Activated CD4-positive, CD25-positive, alpha-beta regulatory T cell treated with anti-CD3 and anti-CD28 coated beads, Interleukin-2, amount 50 U/mL, for 72 hours (primary cell): ENCODE results near the gene PLEKHA5.
"Not testable (repeated sequence)": the region's sequence is repeated elsewhere in the genome, so short reads cannot be mapped to it uniquely, and the experiment has no call there.

Experiments used
- DNase-seq: peaks from one replicate; pipeline ENCODE4 v3.0.0; 2021

The PLEKHA5 gene

DNA sequence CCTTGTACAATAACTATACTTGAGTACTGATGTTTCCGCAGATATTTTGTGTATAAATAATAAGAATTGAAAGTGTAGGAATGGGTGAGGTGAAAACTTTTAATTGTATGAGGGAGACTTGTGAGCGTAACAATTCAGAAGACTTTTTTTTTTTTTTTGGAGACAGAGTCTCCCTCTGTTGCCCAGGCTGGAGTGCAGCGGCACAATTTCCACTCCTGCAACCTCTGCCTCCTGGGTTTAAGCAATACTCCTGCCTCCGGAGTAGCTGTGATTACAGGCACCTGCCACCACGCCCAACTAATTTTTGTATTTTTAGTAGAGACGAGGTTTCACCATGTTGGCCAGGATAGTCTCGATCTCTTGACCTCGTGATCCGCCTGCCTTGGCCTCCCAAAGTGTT, 40.8 kb downstream of the PLEKHA5 start:
- not testable (repeated sequence) for DNase-seq

DNA sequence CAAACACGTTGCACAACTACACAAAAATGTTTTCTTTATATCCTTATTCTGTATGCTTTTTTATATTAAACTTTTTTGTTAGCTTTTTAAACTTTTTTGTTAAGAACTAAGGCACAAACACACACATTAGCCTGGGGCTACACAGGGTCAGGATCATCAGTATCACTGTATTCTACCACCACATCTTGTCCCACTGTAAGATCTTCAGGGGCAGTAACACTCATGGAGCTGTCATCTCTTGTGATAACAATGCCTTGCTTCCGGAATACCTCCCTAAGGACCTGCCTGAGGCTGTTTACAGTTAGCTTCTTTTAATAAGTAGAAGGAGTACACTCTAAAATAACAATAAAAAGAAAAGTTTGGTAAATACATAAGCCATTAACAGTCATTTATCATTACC, 42.2 kb downstream of the PLEKHA5 start:
- DNase-seq: no peak

DNA sequence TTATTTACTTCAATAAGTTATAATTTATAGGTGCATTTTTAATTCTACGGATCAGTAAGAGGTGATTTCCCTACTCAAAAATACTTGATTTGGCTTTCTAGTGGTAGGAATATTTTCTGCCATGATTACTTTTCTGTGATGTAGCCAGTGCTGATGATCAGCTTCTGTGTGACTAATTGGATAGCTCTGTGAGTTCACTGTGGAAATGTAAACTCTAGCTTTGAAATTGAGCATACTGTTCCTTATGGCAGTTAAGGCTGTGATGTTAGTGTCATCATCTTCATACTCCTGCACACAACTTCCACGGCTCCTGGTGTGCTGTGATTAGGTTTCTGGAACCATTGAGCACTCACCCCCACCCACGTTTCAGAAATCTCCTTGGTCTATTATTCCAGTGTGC, 48.2 kb downstream of the PLEKHA5 start:
- no peak for DNase-seq

DNA sequence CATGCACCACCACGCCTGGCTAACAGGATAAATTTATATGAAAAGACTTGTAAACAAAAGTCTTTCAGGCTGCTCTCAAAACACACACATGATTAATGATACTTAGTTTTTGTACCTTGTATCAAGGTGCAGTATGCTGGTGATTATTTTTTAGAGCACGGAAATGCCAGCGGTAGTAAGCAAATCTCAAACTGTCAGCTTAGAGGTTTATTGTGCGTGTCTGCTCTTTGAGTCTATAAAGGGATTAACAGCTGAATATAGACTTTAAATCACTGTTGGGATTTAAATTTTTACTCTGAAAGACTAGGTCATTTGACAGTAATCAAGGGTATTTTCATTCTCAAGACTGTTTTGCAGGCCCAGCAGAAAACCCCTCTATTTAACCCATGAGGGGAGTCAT, 50.5 kb downstream of the PLEKHA5 start:
- DNase-seq: no peak

DNA sequence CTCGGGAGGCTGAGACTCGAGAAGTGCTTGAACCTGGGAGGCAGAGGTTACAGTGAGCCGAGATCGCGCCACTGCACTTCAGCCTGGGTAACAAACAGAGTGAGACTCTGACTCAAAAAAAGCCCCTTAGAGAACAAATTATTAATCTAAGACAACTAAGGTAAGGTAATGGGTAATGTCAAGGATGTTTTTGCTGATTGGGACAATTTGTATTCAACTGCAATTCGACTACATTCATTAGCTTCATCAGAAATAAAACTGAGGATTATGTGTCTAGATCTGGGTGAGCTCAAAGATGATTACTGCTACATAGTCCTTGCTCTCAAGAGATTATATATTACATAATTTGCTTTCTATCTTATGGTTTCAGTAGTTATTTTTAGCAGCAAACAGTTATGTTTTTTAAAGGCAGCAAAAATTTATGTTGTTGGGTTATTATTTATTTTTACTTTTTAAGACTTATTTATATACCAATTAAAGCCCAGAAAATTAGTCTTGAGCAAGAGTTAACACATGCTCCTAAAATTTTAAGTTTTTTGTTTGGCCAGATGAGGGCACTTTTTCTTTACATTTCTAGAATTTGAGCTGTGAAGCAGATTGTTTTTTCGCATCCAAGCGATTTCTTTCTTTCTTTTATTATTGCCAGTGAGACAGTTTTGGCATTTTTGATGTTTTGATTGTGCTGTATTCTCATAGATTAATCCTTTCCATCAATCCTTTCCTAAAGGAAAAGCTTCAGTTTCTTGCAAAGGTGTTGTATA, 52.3 kb downstream of the PLEKHA5 start:
- DNase-seq: no peak

DNA sequence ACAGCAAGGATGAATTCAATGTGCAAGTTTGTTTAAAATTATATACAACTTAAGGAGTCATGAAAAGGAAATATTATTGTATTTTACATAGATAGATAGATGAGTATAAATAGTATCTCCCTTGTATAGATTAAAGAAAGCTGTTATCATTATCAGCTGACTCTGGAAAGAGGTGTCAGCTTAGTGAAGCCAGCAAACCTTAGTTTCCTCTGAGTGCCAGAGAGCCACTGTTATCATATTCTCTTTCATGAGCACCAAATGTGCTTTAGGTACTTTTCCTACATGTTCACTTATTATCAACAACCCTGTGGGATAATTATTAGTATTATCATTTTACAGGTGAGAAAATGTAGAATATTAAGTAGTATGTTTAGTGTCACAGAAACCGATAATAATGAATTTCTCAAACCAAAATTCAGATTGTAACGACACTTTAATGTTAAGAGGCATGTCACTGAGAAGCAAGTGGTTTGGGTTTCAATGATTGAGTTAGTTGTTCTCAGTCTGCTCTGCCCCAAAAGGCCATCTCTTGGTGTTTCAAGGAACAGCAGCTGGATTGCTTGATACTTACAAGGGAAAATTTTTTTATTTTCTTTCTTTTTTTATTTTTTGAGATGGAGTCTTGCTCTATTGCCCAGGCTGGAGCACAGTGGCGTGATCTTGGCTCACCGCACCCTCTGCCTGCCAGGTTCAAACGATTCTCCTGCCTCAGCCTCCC, 53.7 kb downstream of the PLEKHA5 start:
- DNase-seq: no peak

DNA sequence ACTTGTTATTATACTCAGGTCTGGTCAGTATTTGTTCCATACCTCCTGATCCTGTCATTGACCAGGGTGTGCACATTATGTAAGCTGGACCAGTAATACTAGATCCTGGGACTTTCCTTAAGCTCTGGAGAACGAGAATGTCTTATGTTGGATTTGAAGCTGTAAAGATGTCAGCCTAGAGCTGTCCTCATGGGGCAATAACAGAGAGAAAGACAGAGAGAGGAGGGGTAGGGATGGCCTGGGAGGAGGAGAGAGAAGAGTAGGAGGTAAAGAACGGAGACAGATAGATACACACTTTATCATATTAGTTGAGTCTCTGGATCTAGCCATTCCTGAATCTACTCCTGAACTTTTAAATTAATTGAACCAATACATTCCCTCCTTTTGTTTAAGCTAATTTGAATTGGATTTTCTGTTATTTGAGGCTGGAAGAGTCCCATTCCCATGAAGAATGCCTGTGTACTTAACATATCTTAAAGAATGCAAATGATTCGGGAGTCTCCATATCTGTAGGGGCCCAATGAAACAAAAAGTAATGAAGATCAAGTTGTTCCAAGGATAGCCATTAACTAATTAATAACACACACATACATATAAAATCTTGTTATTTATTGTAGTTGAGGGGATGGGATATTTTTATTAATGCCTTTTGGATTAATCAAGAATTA, 55.9 kb downstream of the PLEKHA5 start:
- DNase-seq: no peak

DNA sequence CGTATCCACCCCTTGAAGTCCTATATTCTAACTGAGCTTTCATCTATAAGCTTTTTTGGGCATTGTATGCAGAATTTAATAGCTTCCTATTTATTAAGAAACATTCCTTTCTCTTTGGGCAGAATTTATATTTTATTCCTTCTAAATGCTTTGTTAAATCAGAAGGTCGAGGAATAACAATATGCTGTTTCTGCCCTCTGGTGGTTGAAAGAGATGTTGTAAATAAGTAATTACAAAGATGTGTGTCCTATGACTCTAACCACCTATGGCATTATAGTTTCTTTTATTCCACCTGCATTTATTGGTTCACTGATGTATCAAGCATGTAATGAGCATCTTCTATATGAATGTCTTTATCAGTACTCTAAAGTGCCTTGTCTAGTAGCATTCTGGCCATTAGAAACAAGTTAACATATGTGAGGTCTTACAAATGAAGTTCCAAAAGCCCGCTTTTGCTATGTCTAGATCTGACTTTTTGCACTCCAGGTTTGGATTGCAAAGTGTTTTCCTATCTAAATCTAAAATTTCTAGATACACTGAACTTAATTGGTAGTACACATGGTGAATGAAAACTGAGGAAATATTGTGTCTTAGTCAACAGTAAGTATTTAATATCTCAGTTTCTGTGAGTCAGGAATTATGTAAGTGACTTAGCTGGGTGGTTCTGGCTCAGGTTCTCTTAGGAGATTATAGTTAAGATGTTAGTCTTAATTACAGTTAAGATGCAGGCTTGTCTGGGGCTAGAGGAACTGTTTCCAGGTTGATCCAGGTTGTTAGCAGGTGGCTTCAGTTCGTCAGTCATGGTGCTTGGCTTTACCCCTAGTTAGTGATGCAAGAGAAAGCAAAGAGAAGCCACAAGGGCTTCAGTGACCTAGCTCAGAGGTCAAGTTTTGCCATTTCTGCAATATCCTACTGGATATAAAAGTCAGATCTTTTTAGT, 57.5 kb downstream of the PLEKHA5 start:
- no peak for DNase-seq

DNA sequence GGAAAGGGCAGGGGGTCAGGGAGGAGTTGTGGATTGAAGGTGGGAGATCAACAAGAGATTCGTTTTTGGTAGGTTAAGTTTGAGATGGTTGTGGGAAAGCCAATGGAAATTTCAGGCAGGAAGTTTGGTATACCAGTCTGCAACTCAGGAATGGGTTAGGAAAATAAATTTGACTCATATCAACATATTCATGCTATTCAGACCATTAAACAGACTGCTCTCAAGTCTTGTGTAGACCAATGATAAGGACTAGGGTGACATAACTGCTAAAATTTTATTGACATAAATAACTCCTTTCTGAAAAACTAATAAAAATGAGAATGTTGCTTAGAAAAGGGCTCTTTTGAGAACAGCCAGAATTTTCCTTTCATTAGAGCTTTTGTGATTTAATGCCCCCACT, 60.0 kb downstream of the PLEKHA5 start:
- DNase-seq: no peak

DNA sequence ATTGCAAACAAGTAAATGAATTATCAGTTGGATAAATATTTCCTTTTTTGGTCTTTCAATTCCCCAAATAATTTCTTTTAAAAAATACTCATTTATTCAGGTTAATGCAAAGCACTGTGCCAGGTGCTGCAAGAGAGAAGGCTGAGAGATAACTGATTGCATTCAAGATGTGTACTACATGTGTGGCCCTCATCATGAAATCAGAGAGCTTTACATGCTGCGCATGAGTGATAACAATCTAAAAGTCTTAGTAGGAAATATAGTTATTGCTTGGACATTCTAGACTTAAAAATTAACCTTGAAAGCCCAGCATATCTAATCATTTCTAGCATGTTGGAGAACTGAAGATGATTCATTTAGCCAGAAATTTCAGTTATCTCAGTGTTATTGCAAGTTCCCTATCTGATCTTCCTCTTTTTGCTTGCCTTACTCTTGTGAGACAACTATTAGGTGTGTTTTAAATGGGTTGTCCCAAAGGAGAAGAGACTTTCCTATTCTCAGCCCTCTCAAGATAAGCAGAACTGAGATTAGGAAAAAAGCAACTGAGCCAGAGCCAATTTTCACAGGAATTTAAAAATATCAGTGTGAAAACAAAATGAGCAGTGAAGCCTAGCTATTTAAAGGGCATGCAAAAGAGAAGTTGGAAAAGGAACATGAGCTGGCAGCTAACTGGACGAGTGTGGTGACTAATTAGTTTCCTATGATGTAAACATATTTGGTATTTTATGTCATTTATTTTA, 60.9 kb downstream of the PLEKHA5 start:
- no peak for DNase-seq

DNA sequence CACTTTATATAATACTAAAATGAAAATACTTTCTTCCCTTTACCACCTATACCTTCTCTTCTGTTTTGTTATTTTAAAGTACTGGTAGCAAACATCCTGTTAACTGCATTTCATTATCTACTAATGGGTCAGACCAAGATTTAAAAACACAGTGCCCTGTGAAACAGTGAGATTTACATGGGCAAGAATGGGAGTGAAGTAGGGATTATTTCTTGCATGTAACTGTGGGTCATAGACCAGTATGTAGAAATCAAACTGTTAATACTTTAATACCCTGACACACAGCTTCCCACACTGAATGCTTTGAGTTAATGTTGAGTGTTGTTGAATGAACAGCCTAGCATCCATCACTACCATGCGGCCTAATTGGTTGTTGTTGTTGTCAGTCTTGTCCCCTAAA, 61.6 kb downstream of the PLEKHA5 start:
- DNase-seq: no peak

DNA sequence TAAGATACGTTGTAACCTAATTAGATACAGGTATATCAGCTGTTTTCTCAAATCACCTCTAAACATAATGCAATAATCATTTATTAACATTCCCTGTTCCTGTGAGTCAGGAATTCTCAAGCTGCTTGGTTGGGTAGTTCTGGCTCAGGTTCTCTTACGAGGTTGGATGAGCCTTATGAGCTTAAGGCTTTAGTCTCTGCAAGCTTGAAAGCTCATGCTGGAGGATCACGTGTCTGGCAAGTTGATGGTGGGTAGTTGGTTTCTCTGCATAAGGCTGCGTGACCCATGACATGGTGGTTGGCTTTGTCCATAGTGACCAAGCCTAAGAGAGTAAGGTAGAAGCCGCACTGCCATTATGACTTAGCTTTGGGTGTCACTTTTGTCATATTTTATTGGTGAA, 62.0 kb downstream of the PLEKHA5 start:
- DNase-seq: no peak

DNA sequence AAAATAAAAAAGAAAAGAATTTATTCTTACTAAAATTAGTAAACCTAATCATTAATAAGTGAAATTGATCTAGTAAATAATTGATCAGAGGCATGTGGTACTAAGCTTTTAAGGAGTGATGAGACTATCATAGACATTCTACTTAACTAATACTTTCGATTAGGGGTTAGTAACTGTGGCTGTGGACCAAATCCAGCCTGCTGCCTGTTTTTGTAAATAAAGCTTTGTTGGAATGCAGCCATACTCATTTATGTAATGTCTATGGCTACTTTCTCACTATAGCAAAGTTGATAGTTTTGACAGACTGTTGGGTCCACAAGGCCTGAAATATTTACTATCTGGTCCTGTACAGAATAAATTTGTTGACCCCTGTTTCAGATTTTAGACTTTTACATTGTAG, 63.2 kb downstream of the PLEKHA5 start:
- no peak for DNase-seq

DNA sequence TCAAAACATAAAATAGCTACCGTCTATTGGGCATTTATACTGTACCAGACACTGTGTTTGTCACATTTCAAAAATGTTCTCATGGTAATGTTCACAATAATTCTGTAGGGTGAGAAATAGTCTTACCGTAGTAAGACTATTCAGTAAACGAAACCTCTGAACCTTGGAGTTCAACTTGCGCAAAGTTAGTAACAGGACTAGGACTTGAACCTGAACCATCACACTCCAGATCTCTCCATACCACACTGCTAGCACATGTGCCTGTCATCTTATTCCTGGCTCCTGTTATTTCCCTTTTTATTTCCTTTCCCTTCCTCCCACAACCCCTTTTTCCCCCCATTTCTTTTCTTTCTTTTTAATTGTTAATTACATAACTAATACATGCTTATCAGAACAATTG, 65.4 kb downstream of the PLEKHA5 start:
- DNase-seq: no peak

DNA sequence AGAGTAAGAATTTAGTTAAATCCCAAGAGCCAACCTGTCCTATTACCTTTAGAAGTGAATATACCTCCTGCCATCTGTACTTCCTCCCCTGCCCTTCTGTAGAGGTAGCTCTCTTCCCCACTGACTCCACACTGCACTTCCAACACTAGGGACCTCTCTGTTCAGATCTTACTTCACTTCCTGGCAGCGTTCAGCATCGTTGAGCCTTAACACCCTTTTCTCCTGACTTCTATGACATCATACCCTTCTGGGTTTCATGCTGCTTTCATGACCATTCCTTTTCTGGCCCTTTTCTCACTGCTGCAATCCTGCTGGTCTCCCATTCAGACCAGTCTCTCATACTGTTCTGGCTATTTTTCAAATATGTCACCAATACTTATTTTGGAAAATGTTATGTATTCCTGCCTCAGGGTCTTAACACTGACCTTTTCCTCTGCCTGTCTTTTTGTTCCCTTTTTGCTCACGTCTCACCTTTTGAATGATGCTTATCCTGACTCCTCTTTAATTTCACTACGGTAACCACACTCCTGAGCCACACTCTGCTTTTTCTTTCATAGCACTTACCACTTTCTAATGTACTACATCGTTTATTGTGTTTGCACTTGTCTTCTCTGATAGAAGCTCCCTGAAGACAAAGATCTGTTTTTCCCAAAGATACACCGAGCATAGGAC, 67.6 kb downstream of the PLEKHA5 start:
- DNase-seq: no peak

DNA sequence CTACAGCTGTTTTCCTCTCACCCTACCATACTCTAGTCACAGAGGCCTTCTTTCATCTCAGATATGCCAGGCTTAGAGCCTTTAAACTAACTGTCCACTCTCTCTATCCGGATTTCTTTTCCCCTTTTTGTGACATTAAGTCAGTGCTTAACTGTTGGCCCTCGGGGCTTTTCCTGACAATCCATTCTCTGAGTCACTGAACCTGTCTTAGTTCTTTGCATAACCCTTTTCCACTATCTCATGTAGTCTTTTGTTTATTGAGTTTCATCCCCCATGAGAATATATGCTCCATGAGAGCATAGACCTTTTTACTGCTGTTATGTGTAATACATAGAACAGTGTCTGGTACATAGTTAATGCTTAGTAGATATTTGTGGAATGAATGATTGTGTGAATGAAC, 68.7 kb downstream of the PLEKHA5 start:
- no peak for DNase-seq

DNA sequence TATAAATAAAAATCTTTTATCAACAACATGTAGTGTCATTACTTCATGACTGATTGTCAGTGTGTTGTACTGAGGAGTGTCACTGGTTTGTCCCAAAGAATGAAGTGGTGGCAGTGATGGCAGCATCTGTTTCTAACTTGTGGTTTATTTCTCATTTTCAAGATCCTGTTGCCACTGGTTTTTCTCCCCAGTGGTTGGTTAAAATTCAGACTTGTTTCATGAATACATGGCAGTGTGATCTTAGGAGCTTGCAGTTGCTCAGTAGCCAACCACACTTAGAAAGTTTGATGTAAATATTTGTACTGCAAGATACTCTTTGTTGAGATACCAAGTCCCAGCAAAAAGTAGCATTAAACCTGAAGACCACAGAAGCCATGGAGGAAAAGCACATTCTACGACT, 69.8 kb downstream of the PLEKHA5 start:
- no peak for DNase-seq

DNA sequence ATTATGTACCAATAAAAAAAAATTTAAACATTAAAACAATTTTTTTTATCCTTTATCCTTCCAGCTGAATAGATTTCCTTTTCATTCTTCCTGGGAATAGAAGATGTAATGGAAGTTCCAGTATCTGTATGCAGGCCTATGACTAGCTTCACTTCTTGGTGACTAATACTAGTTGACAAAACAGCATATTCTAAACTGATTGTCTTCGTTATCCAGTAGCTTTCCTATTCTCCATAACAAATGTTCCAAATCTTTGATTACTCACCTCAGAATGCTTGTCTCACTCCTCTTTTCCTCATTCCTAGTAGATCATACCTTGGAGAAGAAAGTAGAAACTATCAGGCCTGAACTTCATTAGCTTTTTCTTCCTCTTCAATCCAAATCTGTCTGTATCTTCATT, 70.7 kb downstream of the PLEKHA5 start:
- no peak for DNase-seq

DNA sequence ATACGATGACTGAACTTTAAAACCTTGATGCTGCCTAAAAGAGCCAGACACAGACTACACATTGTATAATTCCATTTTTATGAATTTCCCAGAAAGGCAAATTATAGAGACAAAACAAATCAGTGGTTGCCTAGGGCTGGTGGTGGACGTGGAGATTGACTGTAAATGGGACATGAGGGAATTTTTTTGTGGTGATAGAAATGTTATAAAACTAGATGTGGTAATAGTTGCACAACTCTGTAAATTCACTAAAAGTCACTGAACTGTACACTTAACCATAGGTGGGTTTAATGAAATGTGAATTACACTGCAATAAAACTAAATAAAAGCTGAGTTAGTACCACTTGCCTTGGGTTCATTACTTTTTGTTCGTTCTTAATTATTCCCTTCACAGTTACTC, 72.1 kb downstream of the PLEKHA5 start:
- no peak for DNase-seq

DNA sequence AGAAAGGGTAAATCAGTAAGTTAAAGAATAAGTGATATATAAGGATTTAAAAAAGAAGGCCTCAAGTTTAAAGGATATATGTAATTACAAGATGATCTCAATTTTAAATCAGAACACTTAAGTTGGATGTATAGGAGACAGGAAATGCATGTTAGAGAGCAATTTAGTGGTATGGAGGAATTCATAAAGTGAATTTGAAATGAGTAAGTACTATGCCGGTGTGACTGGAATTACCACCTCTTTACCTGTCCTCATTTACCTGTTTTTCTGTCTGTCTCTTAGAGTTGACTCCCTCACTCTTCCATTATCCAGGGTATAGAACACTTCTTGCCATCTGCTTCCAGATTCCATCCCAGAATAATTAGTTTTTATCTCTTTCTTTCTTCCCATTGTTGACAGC, 73.5 kb downstream of the PLEKHA5 start:
- no peak for DNase-seq
